Tibial nerve (tissue), 4 donors: ENCODE data around the gene OSBPL10. TPM values are rescaled to one million over a fixed set of nuclear protein-coding genes. Genes with fewer than 3 reads are reported as not detected.

Experiments
- DNase-seq, 2 donors: peaks; one replicate each; pipeline ENCODE4 v3.0.0-alpha.2; 2019; ENCODE audit warnings: low spot score in 2 of 2
- H3K27ac ChIP-seq, 4 donors: fragments of 200-600 bp; sonication (generic) in 3 of 4; one replicate each; pipeline ENCODE4 v1.5.1; 2017 to 2019; ENCODE audit warnings: mild to moderate bottlenecking in 1 of 4
- H3K27me3 ChIP-seq, 2 donors: fragments of 200-600 bp; sonication (generic) in 1 of 2; one replicate each; pipeline versions ENCODE4 v1.5.1 to v1.6.0; 2017 to 2019
- H3K36me3 ChIP-seq, 3 donors: fragments of 200-600 bp; sonication (generic); one replicate each; pipeline ENCODE4 v1.5.1; 2018 to 2019
- H3K4me1 ChIP-seq, 4 donors: fragments of 200-600 bp; sonication (generic) in 3 of 4; one replicate each; pipeline ENCODE4 v1.5.1; 2017 to 2019
- H3K4me3 ChIP-seq, 4 donors: fragments of 200-600 bp; sonication (generic) in 3 of 4; one replicate each; pipeline ENCODE4 v1.5.1; 2017 to 2019; ENCODE audit warnings: mild to moderate bottlenecking in 1 of 4, moderate library complexity in 1 of 4
- H3K9me3 ChIP-seq, 4 donors: fragments of 200-600 bp; sonication (generic) in 3 of 4; one replicate each; pipeline ENCODE4 v1.5.1; 2017 to 2019
- CTCF ChIP-seq, 5 experiments: fragments of 200-600 bp in 3 of 5; fragments of 450-650 bp in 2 of 5; sonication (generic) in 3 of 5; IDR thresholded peaks; one replicate each; pipeline ENCODE4 v1.5.1; 2016 to 2019; ENCODE audit warnings: antibody characterized with exemption in 5 of 5, mild to moderate bottlenecking in 3 of 5, moderate library complexity in 2 of 5
- EP300 ChIP-seq, 2 donors: sonication (generic); formaldehyde crosslinking; IDR thresholded peaks; one replicate each; pipeline ENCODE4 v1.6.1; 2017; ENCODE audit warnings: antibody characterized with exemption in 2 of 2, mild to moderate bottlenecking in 1 of 2
- POLR2A ChIP-seq, 2 donors: fragments of 450-650 bp; IDR thresholded peaks; one replicate each; pipeline ENCODE4 v1.6.1; 2017; ENCODE audit warnings: antibody characterized with exemption in 2 of 2, mild to moderate bottlenecking in 2 of 2, moderate library complexity in 2 of 2
- WGBS, 2 donors: methylation state at CpG; one replicate each; pipeline ENCODE4 v1.1.5; 2018; 5-methylcytosine and 5-hydroxymethylcytosine counted together
- total RNA-seq, 4 donors: library from RNA; depleted of rRNA; stranded (reverse); fragments of >200 nt; gene quantifications; one replicate each; pipeline ENCODE4 v1.1.0, GENCODE V29; 2016

OSBPL10 gene
- total RNA-seq, 4 donors from 2014 or later = 45.0 to 79.2 (median 60.4) TPM

- H3K27me3 ChIP-seq = no peaks in the 10 kb centered on the region
- TF ChIP-seq CTCF (IDR thresholded peaks at IDR 0.05) (no peak), EP300 (IDR thresholded peaks at IDR 0.05) (no peak), POLR2A (IDR thresholded peaks at IDR 0.05) (no peak)
- 55 to 63% methylated on average over 1 of the region's 1 CpG for WGBS, 2 donors
- H3K4me3 ChIP-seq = no peak overlapping the region
- H3K4me1 ChIP-seq = peaks cover 0 to 12% (median 2%) of the 10 kb centered on the region in 4 donors
- H3K27ac ChIP-seq = no peak overlapping the region
- DNase-seq = no peak
- no peaks in the 10 kb centered on the region for H3K9me3 ChIP-seq
- no peaks in the 10 kb centered on the region for H3K36me3 ChIP-seq
Observed at GRCh38 chr3:31896026-31896425, 85.0 kb downstream of the OSBPL10 start.

GRCh38 chr3:31895471-31895870 lies 85.6 kb downstream of the OSBPL10 start:
- Histone ChIP-seq H3K36me3 (no peaks in the 10 kb centered on the region), H3K4me3 (no peak overlapping the region), H3K9me3 (no peaks in the 10 kb centered on the region), H3K27me3 (no peaks in the 10 kb centered on the region), H3K4me1 (peaks cover 0 to 7% (median 2%) of the 10 kb centered on the region in 4 donors), H3K27ac (no peak overlapping the region)
- WGBS, 2 donors = 81 to 85% methylated on average over 2 of the region's 2 CpGs
- no peak for TF ChIP-seq POLR2A (IDR thresholded peaks at IDR 0.05)
- TF ChIP-seq CTCF (IDR thresholded peaks at IDR 0.05) = no peak
- TF ChIP-seq EP300 (IDR thresholded peaks at IDR 0.05) = no peak
- DNase-seq = no peak

GRCh38 chr3:31892916-31893573 lies 88.0 kb downstream of the OSBPL10 start:
- Histone ChIP-seq H3K4me1 (no peaks in the 10 kb centered on the region), H3K9me3 (no peaks in the 10 kb centered on the region), H3K36me3 (no peaks in the 10 kb centered on the region), H3K27me3 (no peaks in the 10 kb centered on the region), H3K4me3 (no peak overlapping the region), H3K27ac (no peak overlapping the region)
- DNase-seq = no peak
- TF ChIP-seq CTCF (IDR thresholded peaks at IDR 0.05) (no peak), POLR2A (IDR thresholded peaks at IDR 0.05) (no peak), EP300 (IDR thresholded peaks at IDR 0.05) (no peak)
- 94 to 95% methylated on average over 4 of the region's 4 CpGs for WGBS, 2 donors

- no peaks in the 10 kb centered on the region for H3K4me1 ChIP-seq
- no peak overlapping the region for H3K27ac ChIP-seq
- H3K36me3 ChIP-seq = no peaks in the 10 kb centered on the region
- no peak for TF ChIP-seq POLR2A (IDR thresholded peaks at IDR 0.05)
- no peak for TF ChIP-seq EP300 (IDR thresholded peaks at IDR 0.05)
- no peak for TF ChIP-seq CTCF (IDR thresholded peaks at IDR 0.05)
- no peak for DNase-seq
- H3K4me3 ChIP-seq = no peak overlapping the region
- H3K9me3 ChIP-seq = no peaks in the 10 kb centered on the region
- WGBS, 2 donors = 87 to 95% methylated on average over 5 of the region's 5 CpGs
- no peaks in the 10 kb centered on the region for H3K27me3 ChIP-seq
Observed at GRCh38 chr3:31892500-31892899, 88.6 kb downstream of the OSBPL10 start.

- H3K36me3 ChIP-seq = no peaks in the 10 kb centered on the region
- 85 to 91% methylated on average over 11 of the region's 11 CpGs for WGBS, 2 donors
- no peaks in the 10 kb centered on the region for H3K4me1 ChIP-seq
- no peak overlapping the region for H3K4me3 ChIP-seq
- no peak overlapping the region for H3K27ac ChIP-seq
- DNase-seq = no peak
- H3K9me3 ChIP-seq = no peaks in the 10 kb centered on the region
- TF ChIP-seq CTCF (IDR thresholded peaks at IDR 0.05) (no peak), POLR2A (IDR thresholded peaks at IDR 0.05) (no peak), EP300 (IDR thresholded peaks at IDR 0.05) (no peak)
- no peaks in the 10 kb centered on the region for H3K27me3 ChIP-seq
Observed at GRCh38 chr3:31891876-31892455, 89.1 kb downstream of the OSBPL10 start.
